RPMI7951 (cell line): ENCODE measurements around the gene TMEM184A. TPM values are rescaled to one million over a fixed set of nuclear protein-coding genes. Genes with fewer than 3 reads are reported as not detected.
A peak's percentile ranks its signal among the peaks of the same experiment; 100 is the strongest.
"Not testable (repeated sequence)": the region's sequence is repeated elsewhere in the genome, so short reads cannot be mapped to it uniquely, and the experiment has no call there.

Experiments used
- DNase-seq: peaks from one replicate; pipeline ENCODE4 v3.0.0-alpha.2; 2012; ENCODE audit warnings: low read depth
- total RNA-seq: library from RNA; depleted of rRNA; stranded (reverse); fragments of >200 nt; shearing (Covaris generic); gene quantifications from 2 replicates; pipeline ENCODE4 v1.2.3, GENCODE V29; 2014

Gene TMEM184A
- total RNA-seq, 1 experiment from 2014 or later, result not detected

DNA sequence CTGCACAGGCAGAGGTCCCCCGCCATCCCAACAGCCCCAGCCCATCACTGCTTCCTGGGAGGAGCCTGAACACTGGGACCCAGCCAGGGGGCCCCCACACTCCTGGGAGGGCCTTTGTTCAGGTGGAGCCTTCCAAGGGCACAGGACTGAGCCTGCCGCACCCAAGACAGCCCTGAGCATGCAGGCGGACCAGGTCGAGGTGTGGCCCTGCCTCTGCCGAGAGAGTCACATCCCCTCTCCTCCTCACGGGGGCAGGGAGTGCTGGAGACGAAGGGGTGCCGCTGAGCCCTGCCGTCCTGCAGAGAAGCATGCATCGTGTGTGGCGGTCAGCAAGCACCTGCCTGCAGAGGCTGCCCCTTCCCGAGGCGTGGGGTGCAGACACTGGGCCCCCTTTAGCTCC, 32.8 kb downstream of the TMEM184A start:
- DNase-seq, result no peak

DNA sequence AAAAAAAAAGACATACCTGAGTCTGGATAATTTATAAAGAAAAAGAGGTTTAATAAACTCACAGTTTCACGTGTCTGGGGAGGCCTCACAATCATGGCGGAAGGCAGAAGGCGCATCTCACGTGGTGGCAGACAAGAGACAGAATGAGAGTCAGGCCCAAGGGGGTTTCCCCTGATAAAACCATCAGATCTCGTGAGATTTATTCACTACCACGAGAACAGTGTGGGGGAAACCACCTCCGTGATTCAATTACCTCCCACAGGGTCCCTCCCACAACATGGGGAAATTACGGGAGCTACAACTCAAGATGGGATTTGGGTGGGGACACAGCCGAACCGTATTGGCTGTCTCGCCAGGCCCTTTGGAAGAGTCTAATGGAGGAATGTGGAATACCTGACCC, 34.5 kb downstream of the TMEM184A start:
- no peak for DNase-seq

DNA sequence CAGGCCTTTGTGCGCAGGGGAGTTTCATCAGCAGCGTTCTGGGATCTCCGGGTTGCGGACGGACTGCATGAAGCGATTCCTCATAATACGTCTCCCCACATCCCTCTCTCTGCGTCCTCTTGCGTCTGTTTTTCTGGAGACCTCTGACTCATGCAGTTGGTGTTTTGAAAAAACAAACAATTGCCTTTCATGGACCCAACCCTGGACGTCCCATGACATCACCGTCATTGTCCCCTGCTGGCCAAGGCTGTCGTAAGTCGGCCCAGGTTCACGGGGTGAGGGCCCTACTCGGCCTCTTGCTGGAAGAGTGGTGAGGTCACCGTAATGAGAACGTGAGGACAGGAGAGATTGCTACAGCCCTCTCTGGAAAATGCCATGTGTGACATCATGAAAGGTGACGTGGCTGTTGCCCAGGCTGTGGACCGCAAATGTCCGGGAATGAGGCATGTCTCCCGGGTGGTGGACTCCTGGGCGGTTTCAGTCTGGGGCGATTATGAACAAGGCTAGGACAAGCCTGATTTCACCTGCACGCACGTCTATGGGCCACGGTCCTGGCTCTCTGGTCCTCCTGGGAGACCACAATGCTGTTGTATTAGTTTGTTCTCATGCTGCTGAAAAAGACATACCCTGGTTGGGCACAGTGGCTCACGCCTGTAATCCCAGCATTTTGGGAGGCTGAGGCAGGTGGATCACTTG, 35.3 kb downstream of the TMEM184A start:
- peak; percentile 86 for DNase-seq

DNA sequence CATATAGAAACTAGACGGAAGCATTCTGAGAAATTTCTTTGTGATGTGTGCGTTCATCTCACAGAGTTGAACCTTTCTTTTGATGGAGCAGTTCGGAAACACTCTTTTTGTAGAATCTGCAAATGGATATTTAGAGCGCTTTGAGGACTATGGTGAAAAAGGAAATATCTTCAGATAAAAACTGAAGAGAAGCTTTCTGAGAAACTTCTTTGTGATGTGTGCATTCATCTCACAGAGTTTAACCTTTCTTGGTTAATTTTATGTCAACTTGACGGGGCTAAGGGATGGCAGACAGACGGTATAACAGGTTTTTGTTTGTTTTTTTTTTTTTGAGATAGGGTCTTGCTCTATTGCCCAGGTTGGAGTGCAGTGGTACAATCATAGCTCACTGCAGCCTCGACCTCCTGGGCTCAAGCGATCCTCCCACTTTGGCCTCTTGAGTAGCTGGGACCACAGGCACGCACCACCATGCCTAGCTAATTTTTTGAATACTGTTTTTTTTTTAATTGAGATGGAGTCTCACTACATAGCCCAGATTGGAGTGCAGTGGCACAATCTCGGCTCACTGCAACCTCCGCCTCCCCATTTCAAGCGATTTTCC, 36.6 kb downstream of the TMEM184A start:
- not testable (repeated sequence) for DNase-seq

DNA sequence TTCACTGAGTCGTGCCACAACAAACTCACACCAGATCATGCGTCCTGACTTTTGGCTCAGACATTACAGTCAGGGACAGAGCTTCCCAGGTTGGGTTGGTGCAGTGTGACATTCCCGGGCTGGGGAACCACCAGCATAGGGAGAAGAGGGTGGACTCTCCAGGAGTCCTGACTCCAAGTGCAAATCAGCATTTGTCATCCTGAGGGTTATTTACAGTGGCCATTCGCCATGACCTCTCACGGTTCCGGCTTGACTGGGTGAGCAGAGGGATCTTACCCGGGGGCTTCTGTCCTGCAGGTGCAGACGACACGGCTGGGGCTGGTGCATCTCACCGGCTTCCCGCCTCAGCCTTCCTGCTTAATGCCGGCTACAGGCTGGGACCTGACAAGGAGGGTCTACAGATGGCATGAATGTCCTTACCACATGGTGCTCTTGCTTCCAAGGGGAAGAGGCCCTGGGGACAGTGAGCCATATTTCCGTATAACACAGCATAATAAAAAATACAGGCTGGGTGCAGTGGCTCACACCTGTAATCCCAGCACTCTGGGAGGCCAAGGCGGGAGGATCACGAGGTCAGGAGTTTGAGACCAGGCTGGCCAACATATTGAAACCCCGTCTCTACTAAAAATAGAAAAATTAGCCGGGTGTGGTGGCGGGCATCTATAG, 39.3 kb downstream of the TMEM184A start:
- no peak for DNase-seq

DNA sequence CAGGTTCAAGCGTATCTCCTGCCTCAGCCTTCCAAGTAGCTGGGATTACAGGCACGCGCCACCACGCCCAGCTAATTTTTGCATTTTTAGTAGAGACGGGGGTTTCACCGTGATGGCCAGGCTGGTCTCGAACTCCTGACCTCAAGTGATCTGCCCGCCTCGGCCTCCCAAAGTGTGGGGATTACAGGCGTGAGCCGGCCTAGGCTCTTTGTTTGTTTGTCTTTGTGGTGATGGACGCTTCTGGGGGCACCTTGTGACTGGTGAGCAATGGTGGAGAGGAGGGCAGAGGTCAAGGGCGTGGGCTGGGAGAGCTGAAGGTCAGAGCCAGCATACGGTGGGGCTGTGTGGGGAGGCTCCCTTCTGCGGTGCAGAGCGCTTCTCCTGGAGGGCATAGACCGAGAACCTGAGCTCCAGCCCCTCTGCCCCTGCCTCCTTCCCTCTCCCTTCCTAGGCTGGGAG, 40.5 kb downstream of the TMEM184A start:
- not testable (repeated sequence) for DNase-seq

DNA sequence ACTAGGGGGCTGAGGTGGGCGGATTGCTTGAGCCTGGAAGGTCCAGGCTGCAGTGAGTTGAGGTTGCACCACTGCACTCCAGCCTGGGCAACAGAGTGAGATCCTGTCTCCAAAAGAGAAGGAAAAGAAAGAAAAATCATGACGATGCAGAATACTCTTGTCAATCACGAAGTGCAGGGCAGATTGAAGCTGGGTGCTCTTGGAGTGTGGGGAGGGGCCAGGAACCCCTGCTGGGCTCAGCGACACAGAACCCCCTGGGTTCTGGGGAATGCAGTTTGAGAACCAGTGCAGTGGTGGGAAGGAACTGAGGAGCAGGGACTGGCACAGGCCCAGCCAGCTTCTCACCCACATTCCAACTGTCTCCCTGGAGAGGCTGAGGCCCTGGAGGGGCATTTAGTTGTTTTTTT, 41.0 kb downstream of the TMEM184A start:
- peak; percentile 23 for DNase-seq

DNA sequence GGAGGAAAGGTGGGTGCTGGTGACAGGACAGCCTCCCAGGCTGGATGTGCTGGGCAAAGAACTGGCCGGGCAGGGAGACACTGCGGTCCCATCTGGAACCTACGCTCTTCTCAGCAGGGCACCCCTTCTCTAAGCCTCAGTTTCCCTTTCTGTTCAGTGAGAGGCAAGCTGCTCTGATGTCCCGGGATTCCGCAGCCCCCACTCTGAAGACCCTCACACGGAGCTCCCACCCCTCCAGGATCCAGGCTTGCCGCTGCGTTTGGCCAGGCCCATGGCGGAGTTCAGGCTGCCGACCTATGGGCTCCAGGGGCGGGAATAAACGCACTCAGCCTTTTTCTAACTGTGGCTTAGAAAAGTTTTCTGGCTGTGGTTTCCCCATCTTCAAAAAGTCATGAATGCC, 41.6 kb downstream of the TMEM184A start:
- no peak for DNase-seq

DNA sequence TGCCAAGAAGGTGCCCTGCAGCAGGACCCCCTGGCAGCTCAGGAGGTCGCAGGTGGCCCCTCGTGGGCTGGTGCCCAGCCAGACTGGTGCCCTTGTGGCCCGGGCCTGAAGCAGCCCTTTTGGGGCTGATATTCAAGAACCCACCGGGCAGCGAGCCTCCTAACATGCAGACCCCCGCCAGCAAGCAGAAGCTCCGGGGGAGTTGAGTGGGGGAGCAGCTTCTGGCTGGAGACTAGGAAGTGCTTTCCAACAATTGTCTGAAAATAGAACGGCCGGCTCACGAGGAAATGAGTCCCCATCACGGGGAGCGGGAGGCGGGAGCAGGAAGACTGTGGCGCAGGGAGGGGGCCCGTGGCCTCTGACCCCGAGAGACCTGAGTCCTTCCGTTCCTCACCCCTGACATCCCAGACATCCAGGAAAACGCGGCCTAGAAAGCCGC, 42.3 kb downstream of the TMEM184A start:
- no peak for DNase-seq

DNA sequence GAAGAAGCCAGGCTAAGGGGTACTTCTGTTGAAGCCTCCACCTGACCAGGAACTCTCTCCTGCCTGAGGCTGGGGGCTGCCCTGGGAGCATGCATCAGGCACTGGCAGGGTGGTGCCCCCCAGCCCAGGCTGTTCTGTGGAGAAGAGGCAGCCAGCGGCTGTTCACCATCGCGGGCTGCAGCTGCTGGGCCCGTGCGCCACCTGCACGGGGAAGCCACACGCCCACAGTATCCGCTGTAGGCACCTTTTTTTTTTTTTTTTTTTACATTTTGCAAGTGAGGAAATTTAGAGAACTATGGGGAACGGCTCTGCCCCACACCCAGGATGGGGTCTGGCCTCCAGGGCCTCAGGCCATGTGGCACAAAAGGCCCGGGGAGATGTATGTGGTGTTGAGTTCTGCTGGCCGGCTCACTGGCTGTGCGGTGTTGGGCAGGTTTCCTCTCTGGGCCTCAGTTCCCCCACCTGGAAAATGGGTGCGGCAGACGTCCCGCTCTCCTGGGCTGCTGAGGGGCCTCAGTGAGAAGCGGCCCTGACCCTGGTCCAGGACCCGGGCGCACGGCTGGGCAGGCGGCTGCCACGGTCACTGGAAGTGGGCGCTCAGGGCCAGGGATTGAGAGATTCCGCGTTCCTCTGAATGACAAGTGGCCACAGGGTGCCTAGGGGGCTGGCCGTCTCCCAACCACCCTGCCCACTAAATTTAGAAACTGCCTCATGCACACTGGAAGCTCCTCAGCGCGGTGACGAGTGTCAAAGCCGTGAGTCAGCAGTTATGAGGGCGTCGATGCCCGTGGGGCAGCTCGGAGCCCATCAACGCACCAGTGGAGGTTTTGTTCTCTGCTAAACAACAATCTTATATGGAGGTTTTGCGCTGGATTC, 43.0 kb downstream of the TMEM184A start:
- peak; percentile 99 for DNase-seq

DNA sequence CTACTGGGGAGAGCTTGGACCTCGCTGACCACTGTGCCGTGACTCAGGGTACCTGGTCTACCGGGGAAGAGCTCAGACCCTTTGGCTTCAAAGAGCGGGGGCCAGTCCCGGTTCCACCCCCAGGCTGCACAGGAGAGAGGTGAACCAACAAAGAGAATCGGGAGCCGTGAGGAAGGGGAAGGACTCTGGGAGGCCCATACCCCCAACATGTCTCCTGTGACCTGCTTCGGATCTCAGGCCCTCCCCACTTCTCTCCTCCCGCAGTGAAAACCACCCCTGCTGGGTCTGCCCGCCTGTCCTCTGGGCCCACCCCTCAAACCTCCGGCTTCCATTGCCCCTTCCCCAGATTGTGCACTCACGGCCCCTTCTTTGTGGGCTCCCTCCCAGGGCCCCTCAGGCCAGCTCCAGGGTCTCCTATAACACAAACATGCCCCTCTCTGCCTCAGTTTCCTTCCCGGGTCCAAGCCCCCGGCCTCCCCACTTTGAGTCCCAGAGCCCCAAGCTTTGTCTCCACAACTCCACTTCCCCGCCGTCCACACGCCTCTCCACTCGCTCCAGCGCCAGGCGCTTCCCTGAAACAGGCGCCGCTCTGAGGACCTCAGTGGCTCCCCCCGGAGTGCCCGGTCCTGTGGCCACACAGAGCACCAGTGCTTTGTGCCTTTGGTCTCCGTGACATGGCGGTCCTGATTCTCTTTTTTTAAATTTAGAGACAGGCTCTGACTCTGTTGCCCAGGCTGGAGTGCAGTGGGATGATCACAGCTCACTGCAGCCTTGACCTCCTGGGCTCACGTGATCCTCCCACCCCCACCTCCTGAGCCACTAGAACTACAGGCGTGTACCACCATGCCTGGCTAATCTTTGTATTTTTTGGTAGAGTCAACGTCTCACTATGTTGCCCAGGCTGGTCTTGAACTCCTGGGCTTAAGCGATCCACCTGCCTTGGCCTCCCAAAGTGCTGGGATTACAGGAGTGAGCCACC, 44.3 kb downstream of the TMEM184A start:
- no peak for DNase-seq

DNA sequence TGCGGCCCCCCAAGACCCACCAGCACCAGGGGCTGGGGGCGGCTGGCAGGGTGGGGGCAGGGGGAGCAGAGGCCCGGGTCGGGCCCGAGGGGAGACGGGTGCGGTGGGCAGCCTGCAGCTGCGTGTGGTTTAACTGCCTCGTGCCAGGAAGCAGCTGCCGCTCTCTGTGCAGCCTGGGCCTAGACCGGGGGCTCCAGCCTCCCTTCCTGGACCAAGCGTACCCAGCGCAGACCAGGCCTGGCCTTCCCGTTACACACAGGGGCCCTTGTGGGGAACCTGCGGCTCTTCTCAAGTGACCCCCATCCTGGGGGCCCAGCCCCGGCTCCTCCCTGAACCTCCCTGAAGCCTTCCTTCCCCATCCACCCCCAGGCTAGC, 45.2 kb downstream of the TMEM184A start:
- DNase-seq, result no peak

DNA sequence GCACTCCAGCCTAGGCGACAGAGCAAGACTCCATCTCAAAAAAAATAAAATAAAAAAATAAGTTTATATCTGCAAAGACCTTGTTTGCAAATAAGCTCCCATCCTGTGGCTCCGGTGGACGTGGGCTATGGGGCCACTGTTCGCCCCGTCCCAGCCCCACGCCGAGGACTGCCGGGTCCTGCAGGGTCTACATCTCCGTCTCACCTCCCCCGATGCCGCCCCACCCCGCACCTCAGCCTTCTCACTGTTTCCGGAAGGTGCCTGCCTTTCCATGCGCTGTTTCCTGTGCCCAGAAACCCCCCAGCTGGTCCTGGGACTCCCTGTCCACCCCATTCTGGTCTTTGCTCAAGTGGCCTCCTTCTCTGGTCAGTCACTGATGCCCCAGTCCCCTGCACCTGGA, 46.8 kb downstream of the TMEM184A start:
- DNase-seq, result no peak

DNA sequence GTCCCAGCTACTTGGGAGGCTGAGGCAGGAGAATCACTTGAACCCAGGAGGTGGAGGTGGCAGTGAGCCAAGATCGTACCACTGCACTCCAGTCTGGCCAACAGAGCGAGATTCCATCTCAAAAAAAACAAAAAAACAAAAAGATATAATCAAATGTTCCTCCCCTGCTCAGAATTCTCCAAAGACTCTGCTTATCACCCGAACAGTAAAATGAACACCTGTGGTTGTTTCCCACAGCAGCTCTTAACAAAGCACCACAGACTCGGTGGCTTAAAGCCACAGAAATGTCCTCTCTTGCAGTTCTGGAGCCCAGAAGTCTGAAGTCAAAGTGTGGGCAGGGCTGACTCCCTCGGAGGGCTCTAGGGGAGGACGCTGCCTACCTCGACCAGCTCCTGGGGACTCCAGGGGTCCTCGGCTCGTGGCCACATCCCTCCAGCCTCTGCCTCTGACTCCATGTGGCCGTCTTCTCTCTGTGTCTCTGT, 47.7 kb downstream of the TMEM184A start:
- DNase-seq, result no peak

DNA sequence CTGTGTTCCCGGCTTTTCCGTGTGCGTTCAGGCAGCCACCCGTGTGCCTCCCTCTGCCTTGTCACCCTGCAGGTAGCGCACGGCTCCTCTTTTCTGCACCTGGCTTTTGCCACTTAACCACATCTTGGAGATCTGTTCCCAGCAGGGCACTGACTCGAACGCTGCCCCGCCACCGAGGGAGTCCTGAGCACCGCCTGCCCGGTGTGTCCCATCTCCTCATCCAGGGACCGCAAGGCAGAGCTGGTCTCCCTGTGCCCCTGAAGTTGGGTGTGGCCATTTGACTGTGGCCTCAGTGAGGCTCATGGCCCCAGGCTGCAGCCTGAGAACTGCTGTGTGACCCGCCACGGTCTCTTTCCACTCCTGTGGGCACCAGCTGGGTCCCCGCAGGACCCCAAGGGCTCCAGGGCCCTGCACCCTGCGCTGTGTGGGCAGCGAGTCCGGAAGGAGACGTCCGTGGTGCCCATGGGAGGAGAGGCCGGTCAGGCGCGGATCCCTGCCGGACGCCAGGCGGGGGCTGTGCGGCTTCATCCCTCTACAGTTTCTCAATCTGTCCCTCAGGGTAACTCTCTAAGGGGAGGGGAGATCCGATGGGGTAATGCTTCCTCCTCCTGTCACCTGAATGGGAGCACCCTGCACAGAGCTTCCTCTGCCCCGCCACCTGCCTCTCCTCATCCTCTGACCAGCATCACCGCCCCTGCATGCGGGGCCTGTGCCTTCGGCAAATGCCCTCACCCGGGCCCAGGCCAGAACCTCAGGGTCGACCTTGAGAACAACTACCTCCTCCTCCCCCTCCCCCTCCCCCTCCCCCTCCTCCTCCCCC, 50.1 kb downstream of the TMEM184A start:
- DNase-seq, result peak; percentile 32

DNA sequence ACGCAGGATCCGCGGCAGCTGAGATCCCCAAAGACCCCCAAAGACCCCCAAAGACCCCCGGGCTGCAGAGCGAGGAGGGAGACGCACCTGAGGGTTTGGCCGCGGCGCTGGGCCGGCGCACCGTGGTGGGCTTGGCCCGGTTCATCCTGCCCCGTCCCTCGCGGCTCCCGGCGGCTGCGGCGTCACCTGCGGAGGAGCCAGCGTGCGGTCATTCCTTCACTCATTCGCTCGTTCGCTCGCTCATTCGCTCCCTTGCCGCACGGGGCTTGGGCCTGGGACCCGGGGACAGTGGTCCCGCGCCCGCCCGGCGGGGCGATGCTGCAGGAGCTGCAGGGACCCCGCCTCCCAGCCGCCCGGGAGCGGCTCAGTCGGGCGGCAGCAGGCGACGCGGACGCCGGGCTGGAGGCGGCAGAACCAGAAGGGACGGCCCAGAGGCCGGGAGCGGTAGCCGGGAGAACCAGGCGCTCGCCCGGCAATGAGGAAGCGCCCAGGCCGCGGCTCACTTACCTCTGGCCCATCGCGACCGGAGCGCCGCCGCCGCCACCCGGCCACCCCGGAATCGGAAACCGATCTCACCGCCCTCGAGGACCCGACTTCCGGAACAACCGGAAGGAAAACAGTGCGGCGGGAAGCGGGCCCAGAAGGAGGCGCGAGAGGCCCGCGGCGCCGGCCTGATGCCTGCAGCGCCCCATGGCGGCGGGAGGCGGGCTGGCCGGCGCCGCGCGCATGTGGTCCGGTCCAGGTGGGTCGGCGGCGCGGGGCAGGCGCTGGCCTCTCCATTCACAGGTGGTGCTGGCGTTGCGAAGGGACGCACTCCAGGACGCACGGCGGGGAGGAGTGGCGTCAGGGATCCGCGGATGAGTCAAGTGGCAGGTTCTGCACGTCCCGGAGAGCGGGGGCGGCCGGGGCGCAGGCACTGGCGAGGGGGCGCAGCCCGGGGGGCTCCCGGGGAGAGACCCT, 51.9 kb downstream of the TMEM184A start, which contains the start of gene INTS1:
TSS of gene INTS1 (minus strand) at position 574 of the 960 bp plus-strand sequence. CDS start at position 145, 429 bp downstream.
- peak; percentile 93 for DNase-seq

DNA sequence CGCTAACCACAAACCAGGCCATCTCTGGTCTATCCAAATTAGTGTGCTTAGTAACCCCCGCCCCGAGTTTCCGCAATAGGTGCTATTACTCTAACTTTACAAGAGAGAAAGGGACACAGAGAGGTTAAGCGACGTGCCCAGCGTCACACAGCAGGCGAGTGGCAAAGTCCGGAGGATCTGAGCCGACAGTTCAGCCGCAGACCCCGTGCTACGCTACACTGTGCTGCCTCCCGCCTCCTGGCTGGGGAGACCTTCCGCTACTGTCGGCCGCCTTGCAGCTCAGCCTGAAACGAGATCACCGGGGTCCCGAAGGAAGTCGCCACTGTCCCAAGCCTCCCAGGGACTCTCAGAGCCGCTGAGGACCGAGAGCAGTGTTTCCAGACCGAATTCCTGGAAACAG, 52.6 kb downstream of the TMEM184A start:
- DNase-seq, result no peak

DNA sequence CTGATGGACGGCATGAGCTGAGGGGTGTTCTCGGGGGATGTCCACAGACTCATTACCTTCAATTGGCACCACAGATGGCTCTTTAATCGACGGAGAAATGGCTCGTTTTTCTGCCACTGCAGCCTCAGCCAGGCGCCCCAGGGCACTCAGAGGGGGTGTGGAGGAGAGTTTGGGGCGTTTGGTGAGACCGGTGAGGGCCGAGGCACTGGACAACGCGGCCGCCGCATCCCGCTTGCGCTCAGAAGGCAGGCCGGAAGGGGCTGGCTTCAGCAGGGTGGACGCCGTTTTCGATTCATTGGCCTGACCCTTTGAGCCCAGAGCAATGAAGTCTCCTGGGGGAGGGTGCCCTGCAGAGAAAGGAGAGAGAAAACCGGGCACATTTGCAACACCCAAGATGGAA, 53.2 kb downstream of the TMEM184A start:
- no peak for DNase-seq
